Lung (tissue), 12 donors: ENCODE data around the gene CDC14A. TPM values are rescaled to one million over a fixed set of nuclear protein-coding genes. Genes with fewer than 3 reads are reported as not detected.

Source experiments
- ATAC-seq: fragments of 200-7000 bp; cut with Tn5 transposase; one replicate; pipeline ENCODE4 v1.9.1; 2020; ENCODE audit warnings: moderate number of reproducible peaks; ENCODE audit not compliant: insufficient read depth, low FRiP score
- DNase-seq, 3 donors: peaks; one replicate each; pipeline ENCODE4 v3.0.0-alpha.2; 2013 to 2017
- H3K27ac ChIP-seq, 2 donors: one replicate each; pipeline ENCODE4 v1.5.1; 2013; ENCODE audit warnings: mild to moderate bottlenecking in 2 of 2, moderate library complexity in 2 of 2, control low read depth in 1 of 2, inconsistent platforms in 1 of 2, low read depth in 1 of 2, low read length in 1 of 2
- H3K27me3 ChIP-seq, 3 donors: one replicate each; pipeline ENCODE4 v1.5.1; 2013; ENCODE audit warnings: low read length in 2 of 3; ENCODE audit not compliant: control insufficient read depth in 3 of 3, insufficient read depth in 3 of 3
- H3K36me3 ChIP-seq, 4 donors: one replicate each; pipeline ENCODE4 v1.5.1; 2013; ENCODE audit warnings: low read length in 4 of 4, mild to moderate bottlenecking in 1 of 4, moderate library complexity in 1 of 4; ENCODE audit not compliant: control insufficient read depth in 4 of 4, insufficient read depth in 4 of 4
- H3K4me1 ChIP-seq, 5 donors: one replicate each; pipeline ENCODE4 v1.5.1; 2013; ENCODE audit warnings: low read length in 5 of 5, mild to moderate bottlenecking in 2 of 5, moderate library complexity in 1 of 5; ENCODE audit not compliant: control insufficient read depth in 5 of 5, insufficient read depth in 5 of 5
- H3K4me3 ChIP-seq: one replicate; pipeline ENCODE4 v1.5.1; 2013; ENCODE audit warnings: mild to moderate bottlenecking, control low read depth, moderate library complexity
- H3K9ac ChIP-seq, 2 donors: one replicate each; pipeline ENCODE4 v1.5.1; 2013; ENCODE audit warnings: low read length in 2 of 2, control low read depth in 1 of 2; ENCODE audit not compliant: insufficient read depth in 1 of 2
- H3K9me3 ChIP-seq, 4 donors: one replicate each; pipeline ENCODE4 v1.5.1; 2013; ENCODE audit warnings: low read length in 3 of 4, mild to moderate bottlenecking in 1 of 4, moderate library complexity in 1 of 4; ENCODE audit not compliant: control insufficient read depth in 4 of 4, insufficient read depth in 3 of 4
- CTCF ChIP-seq: IDR thresholded peaks from 2 replicates; pipeline ENCODE4 v1.5.1; 2012; ENCODE audit warnings: mild to moderate bottlenecking; ENCODE audit errors: control extremely low read depth, extremely low read depth
- WGBS, 2 donors: extraction: QIAGEN DNeasy Blood & Tissue Kit; methylation state at CpG; one replicate each; pipeline ENCODE4 v1.1.7; 2013; 5-methylcytosine and 5-hydroxymethylcytosine counted together
- polyA plus RNA-seq, 2 donors: library from polyadenylated mRNA; stranded (reverse); fragments of 200-250 nt; gene quantifications; one replicate each; pipeline ENCODE4 v1.2.1, GENCODE V29; 2013
- total RNA-seq, 2 donors: library from RNA; depleted of rRNA in 1 of 2; stranded (reverse); fragments of >200 nt in 1 of 2; gene quantifications; one replicate each; pipeline ENCODE4 v1.2.1, GENCODE V29; 2014 to 2021
- donor health status: control.
- donor health status: control.
- donor health status: Bipolar disorder and iron deficiency.
- donor health status: healthy.
- donor health status: DM: yes; HTN: yes; CAD: no.

Gene CDC14A
- total and polyA plus RNA-seq, 4 donors: 3.6 to 45.4 (median 12.1) TPM

GRCh38 chr1:100456880-100457279 is 104.6 kb downstream of the CDC14A start:
- no peaks in the 10 kb centered on the region for H3K9me3 ChIP-seq
- no peak overlapping the region for H3K4me3 ChIP-seq
- ATAC-seq (no peak), DNase-seq (no peak)
- peaks cover 0 to 12% (median 0%) of the 10 kb centered on the region in 5 donors for H3K4me1 ChIP-seq
- WGBS, 2 donors: 81 to 93% methylated on average over 2 of the region's 2 CpGs
- H3K9ac ChIP-seq: no peak overlapping the region
- no peaks in the 10 kb centered on the region for H3K27me3 ChIP-seq
- H3K27ac ChIP-seq: no peak overlapping the region
- no peaks in the 10 kb centered on the region for H3K36me3 ChIP-seq
- TF ChIP-seq CTCF: no peak

- TF ChIP-seq CTCF: no peak
- Histone ChIP-seq H3K9me3 (no peaks in the 10 kb centered on the region), H3K27ac (no peak overlapping the region), H3K36me3 (peaks cover 0 to 3% (median 2%) of the 10 kb centered on the region in 4 donors), H3K9ac (no peak overlapping the region), H3K27me3 (no peaks in the 10 kb centered on the region), H3K4me3 (no peak overlapping the region), H3K4me1 (peaks cover 0 to 12% (median 0%) of the 10 kb centered on the region in 5 donors)
- no peak for DNase-seq
- WGBS, 2 donors: 93 to 94% methylated on average over 2 of the region's 2 CpGs
- no peak for ATAC-seq
Measured at GRCh38 chr1:100457683-100458082, 105.4 kb downstream of the CDC14A start.

- no peak for DNase-seq
- no peak for ATAC-seq
- WGBS, 2 donors: 58 to 71% methylated on average over 6 of the region's 6 CpGs
- no peaks in the 10 kb centered on the region for H3K9me3 ChIP-seq
- H3K9ac ChIP-seq: no peak overlapping the region
- peaks cover 0 to 17% (median 0%) of the 10 kb centered on the region in 5 donors for H3K4me1 ChIP-seq
- no peak overlapping the region for H3K4me3 ChIP-seq
- no peak for TF ChIP-seq CTCF
- H3K27ac ChIP-seq: no peak overlapping the region
- peaks cover 0 to 4% (median 3%) of the 10 kb centered on the region in 4 donors for H3K36me3 ChIP-seq
- no peaks in the 10 kb centered on the region for H3K27me3 ChIP-seq
Measured at GRCh38 chr1:100458661-100459357, 106.5 kb downstream of the CDC14A start.
